SW480 (cell line): Measurements from ENCODE around the gene CABLES1.

Source experiments
- DNase-seq: peaks from one replicate; pipeline ENCODE4 v3.0.0-alpha.2; 2016; ENCODE audit warnings: low spot score

The CABLES1 gene

DNA sequence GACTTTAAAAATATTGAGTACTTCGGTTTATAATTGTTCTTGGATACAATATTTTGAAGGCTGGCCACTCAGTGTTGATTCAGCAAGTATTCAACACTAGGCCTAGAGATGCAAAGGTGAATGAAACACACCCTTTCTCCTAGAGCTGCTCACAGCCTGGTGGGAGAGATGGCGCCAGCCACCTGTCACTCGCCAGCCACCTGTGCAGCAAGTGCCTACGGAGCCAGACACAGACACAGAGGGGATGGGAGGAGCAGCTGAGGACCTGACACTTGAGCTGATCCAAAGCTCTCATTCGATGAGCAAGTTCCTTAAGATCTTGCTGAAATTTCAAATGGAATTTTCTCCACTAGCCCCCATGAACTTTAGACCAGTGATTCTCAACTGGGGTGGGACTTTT lies 166.7 kb downstream of the CABLES1 start:
- no peak for DNase-seq

DNA sequence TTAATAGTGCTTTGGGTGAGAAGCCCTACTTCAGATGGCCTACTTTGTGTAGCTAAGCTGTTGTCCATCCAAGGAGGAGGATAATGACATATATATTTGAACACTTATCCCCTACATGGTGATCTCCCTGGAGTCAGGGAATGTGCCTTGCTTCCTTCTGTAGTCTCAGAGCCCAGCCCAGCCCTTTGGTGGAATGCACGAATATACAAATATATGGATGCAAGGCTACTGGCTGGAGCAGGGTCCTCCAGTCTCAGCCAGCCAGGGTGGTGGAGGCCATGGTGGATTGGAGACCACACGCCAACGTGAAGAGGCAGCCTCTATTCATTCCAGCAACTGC lies 167.2 kb downstream of the CABLES1 start:
- no peak for DNase-seq

DNA sequence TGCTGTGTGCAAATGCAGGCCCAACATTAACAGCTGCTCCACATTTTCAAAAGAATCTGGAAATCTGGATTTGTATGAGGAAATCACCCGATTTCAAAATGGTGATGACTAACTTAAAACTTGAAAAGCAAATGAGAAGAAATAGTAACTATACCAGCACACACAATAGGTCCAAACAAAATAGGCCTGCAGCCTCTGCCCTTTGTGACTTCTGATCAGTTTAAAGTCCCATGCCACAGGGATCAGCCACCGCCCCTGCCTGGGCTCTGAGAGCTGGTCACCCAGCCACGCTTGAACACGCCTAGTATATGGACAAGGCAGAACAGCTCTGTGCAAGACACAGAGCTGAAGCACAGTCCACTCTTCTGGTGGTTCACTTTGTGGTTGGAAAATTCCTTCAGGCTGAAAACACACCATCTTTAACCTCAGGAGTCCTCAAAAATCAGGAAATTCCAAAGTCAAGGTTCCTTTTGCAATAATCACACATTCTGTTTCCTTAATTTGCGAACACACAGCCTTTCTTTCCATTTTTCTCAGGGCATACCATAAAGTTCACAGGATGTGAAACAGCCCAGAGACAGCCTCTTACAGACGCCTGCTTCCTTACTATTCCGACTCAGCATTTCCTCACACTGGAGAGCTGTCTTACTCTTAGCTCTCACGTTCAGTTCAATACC lies 167.7 kb downstream of the CABLES1 start:
- no peak for DNase-seq

DNA sequence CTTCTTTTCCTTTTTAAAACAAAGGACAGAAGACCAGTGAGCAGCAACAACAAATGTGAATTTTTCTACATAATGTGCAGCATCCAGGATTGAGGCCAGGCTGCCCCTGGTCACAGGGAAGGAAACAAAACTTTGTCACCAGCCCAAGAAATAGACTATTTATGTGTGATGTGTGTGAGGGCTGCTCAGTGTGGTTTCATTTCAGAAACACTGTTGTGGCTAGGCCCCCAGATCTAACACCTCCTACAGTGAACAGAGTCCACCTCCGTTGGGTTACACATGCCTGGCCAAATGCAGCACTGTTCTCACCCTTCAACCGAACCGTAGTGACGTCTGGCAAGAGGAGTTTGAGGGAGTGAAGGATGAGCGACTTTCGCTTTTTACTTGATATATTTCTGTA lies 171.5 kb downstream of the CABLES1 start:
- no peak for DNase-seq

DNA sequence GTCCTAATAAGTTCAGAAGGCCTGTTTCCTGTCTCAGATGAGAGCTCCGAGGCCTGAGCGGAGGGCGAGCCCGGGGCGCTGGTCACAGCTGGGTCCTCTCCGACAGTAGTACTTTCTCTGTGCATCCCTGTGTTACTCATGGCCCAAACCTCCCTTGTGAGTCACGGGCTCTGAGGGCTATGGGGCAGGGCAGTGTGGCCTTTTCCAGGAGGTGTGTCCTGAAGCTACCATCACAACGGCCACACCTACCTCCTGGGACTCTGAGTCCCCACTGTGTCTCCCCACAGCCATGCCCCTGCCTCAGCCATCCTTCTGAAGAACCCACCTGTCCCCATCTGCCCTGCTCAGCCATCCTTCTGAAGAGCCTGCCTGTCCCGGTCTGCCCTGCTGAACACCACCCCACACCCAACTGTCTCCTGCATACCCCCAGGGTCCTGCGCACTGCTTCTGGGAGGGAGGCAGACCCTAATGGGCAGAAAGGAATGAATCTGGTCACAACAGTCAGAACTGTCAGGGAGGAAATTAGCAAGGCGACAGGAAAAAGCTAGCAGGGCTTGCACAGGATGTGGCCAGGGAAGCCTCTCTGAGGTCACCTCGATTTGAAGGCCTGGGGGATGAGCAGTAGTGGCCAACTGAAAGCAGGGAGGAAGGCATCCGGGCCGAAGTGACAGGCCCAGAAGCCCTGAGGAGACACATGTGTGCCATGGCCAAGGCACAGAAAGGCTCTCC lies 172.4 kb downstream of the CABLES1 start:
- no peak for DNase-seq
